RWPE1 (cell line): ENCODE measurements around the gene NCAN.

Experiments used
- CTCF ChIA-PET: fragments of 350-600 bp; sonication (Branson Sonifier 250); formaldehyde crosslinking; extraction: SDS; loops from one replicate; lab custom pipeline; 2021; lab: Yijun Ruan, JAX
- POLR2A ChIA-PET: fragments of 400-600 bp; formaldehyde crosslinking; extraction: SDS; loops from one replicate; lab custom pipeline; 2020; ENCODE audit warnings: antibody characterized with exemption; ENCODE audit not compliant: low non-redundant PET; lab: Yijun Ruan, JAX
- DNase-seq: peaks from one replicate; pipeline ENCODE4 v3.0.0; 2012; ENCODE audit warnings: low spot score
- H3K27ac ChIP-seq: fragments of 450-650 bp; 2 replicates; pipeline ENCODE4 v1.5.1; 2017
- TF ChIP-seq, protein P1 (sequence below): fragments of 450-650 bp; conservative IDR thresholded peaks from 2 replicates; pipeline ENCODE4 v1.5.1; 2017; ENCODE audit warnings: low read depth, mild to moderate bottlenecking

Gene NCAN

DNA sequence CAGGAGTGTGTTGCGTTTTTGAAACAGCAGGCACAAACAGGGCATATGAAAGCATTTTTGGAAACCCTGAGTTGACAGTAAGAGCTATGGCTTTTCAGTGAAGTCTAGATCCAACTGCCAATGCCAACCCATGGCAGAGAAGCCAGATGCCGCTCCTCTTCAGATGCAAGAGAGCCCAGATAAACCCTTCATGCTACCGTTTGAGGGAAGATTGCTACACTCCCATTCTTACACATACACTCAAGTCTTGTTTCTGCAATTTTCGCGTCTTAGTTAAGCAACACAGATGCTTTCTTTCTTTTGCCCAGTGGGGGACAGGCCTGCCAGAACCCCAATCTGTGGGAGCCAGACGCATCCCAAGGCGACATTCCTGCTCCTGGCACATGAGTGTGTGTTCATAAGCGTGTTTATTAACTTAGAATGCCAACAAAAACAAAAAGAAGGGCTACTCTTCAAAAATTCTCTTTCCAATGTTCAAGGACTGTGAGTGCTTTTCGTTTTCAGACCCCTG lies 30.2 kb upstream of the NCAN start:
- POLR2A ChIA-PET: no interaction called here
- H3K27ac ChIP-seq: no peak overlapping the region

DNA sequence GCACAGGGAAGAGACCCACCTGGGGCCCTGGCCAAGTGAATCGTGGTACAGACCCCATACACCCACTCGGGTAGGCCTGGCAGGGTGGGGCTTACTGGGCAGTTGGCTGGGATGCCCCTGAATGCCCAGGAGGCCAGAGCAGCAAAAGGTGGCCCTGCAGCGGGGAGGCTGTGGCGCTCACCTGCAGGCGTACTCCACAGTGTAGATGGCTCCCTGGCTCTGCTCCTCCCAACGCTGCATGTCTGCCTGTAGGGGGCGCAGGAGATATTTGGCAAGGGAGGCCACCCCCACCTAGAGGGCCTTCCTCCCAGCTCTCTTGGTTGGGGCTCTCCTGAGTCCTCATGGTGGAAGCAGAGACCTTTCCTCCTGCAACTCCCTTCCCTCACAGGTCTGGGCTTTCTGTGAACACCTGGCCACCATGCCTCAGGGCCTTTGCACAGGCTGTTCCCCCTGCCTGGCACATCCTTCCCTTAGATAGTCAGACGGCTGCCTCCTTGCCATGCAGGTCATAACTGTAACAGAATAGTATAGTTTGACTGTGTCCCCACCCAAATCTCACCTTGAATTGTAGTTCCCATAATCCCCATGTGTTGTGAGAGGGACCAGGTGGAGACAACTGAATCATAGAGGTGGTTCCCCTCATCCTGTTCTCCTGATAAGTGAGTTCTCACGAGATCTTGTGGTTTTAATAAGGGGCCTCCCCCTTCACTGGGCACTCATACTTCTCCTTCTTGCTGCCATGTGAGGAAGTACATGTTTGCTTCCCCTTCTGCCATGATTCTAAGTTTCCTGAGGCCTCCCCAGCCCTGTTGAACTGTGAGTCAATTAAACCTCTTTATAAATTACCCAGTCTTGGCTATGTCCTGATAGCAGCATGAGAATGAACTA lies 25.7 kb upstream of the NCAN start:
- ChIA-PET CTCF (interaction anchor here (0.6 to 1.0 kb wide), 2 partner anchors 9 to 11 kb away, joined by 3 to 6 read pairs; no protein-coding TSS in a partner anchor), POLR2A (no interaction called here)
- peak overlapping the region; percentile 32 for H3K27ac ChIP-seq
- no peak for DNase-seq
- TF ChIP-seq, protein P1, sequence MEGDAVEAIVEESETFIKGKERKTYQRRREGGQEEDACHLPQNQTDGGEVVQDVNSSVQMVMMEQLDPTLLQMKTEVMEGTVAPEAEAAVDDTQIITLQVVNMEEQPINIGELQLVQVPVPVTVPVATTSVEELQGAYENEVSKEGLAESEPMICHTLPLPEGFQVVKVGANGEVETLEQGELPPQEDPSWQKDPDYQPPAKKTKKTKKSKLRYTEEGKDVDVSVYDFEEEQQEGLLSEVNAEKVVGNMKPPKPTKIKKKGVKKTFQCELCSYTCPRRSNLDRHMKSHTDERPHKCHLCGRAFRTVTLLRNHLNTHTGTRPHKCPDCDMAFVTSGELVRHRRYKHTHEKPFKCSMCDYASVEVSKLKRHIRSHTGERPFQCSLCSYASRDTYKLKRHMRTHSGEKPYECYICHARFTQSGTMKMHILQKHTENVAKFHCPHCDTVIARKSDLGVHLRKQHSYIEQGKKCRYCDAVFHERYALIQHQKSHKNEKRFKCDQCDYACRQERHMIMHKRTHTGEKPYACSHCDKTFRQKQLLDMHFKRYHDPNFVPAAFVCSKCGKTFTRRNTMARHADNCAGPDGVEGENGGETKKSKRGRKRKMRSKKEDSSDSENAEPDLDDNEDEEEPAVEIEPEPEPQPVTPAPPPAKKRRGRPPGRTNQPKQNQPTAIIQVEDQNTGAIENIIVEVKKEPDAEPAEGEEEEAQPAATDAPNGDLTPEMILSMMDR: peak; percentile 75

More for the DNA sequence above, 30.2 kb upstream of the NCAN start:
- no peak for DNase-seq
- TF ChIP-seq, protein P1: no peak
- CTCF ChIA-PET: no interaction called here

GRCh38 chr19:19186742-19187141 lies 25.0 kb upstream of the NCAN start:
- DNase-seq: no peak
- TF ChIP-seq, protein P1: no peak
- CTCF ChIA-PET: interaction anchor here (1.2 kb wide), 1 partner anchor 12 kb away, joined by 5 read pairs; no protein-coding TSS in a partner anchor
- POLR2A ChIA-PET: no interaction called here
- peak overlapping the region; percentile 32 for H3K27ac ChIP-seq

DNA sequence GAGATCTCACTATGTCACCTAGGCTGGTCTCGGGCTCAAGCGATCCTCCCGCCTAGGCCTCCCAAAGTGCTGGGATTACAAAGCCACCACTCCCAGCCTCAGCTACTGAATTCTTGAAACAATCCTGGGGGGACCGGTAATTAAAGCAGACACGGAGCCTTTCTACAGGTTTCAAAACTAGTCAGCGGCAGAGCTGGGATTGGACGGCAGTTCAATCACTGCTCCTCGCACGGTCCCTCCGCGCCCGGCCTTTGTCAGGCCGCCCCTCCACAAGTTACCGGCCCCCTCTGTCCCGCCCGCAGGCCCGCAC lies 20.0 kb upstream of the NCAN start:
- POLR2A ChIA-PET: interaction anchor here (0.7 to 0.8 kb wide), 2 partner anchors 10 to 65 kb away, joined by 3 to 6 read pairs; no protein-coding TSS in a partner anchor
- peak overlapping the region; percentile 97 for H3K27ac ChIP-seq
- TF ChIP-seq, protein P1: no peak
- CTCF ChIA-PET: interaction anchor here (0.7 kb wide), 1 partner anchor 17 kb away, joined by 3 read pairs; no protein-coding TSS in a partner anchor
- DNase-seq: no peak

- DNase-seq: peak; percentile 98
- TF ChIP-seq, protein P1: no peak
- ChIA-PET CTCF (interaction anchor here (0.6 to 0.7 kb wide), 2 partner anchors 17 to 77 kb away, joined by 3 read pairs; no protein-coding TSS in a partner anchor), POLR2A (interaction anchor here (0.6 to 1.0 kb wide), 4 partner anchors 9 to 125 kb away, joined by 3 to 9 read pairs (median 4); no protein-coding TSS in a partner anchor)
- peak within 1 kb of the TSS; percentile 97 for H3K27ac ChIP-seq
Measured at GRCh38 chr19:19192078-19192882, 19.5 kb upstream of the NCAN start, which contains the start of the genes BORCS8 and RFXANK. TSS of gene BORCS8 (minus strand) at chr19:19192152. CDS start at chr19:19192117, 35 bp downstream. TSS of gene RFXANK (plus strand) at chr19:19192258. CDS start at chr19:19193947, 1,689 bp downstream.
